H9 (cell line): ENCODE results near the gene VWC2L. TPM values are rescaled to one million over a fixed set of nuclear protein-coding genes. Genes with fewer than 3 reads are reported as not detected.

Experiments
- DNase-seq: peaks from one replicate; pipeline ENCODE4 v3.0.0-alpha.2; 2017
- H2AFZ ChIP-seq: one replicate; pipeline ENCODE4 v1.6.1; 2013; ENCODE audit warnings: mild to moderate bottlenecking, low read length, control low read depth, moderate library complexity
- H2AK5ac ChIP-seq: 2 replicates; pipeline ENCODE4 v1.6.1; 2013; ENCODE audit warnings: low read length, control low read depth, mixed read lengths; ENCODE audit not compliant: insufficient read length
- H2BK120ac ChIP-seq: one replicate; pipeline ENCODE4 v1.6.1; 2013; ENCODE audit warnings: low read depth, mild to moderate bottlenecking, low read length, control low read depth, inconsistent platforms; ENCODE audit not compliant: poor library complexity, severe bottlenecking
- H2BK12ac ChIP-seq: 2 replicates; pipeline ENCODE4 v1.6.1; 2013; ENCODE audit warnings: low read length, control low read depth, mixed read lengths, low read depth; ENCODE audit not compliant: insufficient read length
- H2BK15ac ChIP-seq: 2 replicates; pipeline ENCODE4 v1.6.1; 2013; ENCODE audit warnings: low read depth, low read length, control low read depth
- H2BK20ac ChIP-seq: one replicate; pipeline ENCODE4 v1.6.1; 2013; ENCODE audit warnings: low read depth, mild to moderate bottlenecking, low read length, control low read depth, inconsistent platforms; ENCODE audit not compliant: poor library complexity, severe bottlenecking
- H2BK5ac ChIP-seq: 2 replicates; pipeline ENCODE4 v1.6.1; 2013; ENCODE audit warnings: low read length, control low read depth, mixed read lengths; ENCODE audit not compliant: insufficient read length
- H3K14ac ChIP-seq: 2 replicates; pipeline ENCODE4 v1.6.1; 2013; ENCODE audit warnings: low read length, control low read depth; ENCODE audit not compliant: insufficient read depth
- H3K18ac ChIP-seq: 2 replicates; pipeline ENCODE4 v1.6.1; 2013; ENCODE audit warnings: low read depth, mild to moderate bottlenecking, mixed read lengths, low read length, control low read depth; ENCODE audit not compliant: insufficient read length
- H3K23ac ChIP-seq: 2 replicates; pipeline ENCODE4 v1.6.1; 2013; ENCODE audit warnings: low read length, control low read depth, mixed read lengths, low read depth; ENCODE audit not compliant: insufficient read length
- H3K23me2 ChIP-seq: 2 replicates; pipeline ENCODE4 v1.6.1; 2013; ENCODE audit warnings: low read depth, mild to moderate bottlenecking, mixed read lengths, low read length, control low read depth; ENCODE audit not compliant: insufficient read length, poor library complexity, severe bottlenecking
- H3K27ac ChIP-seq: 2 replicates; pipeline ENCODE4 v1.5.1; 2013; ENCODE audit warnings: low read length, control low read depth, mixed read lengths, low read depth; ENCODE audit not compliant: insufficient read length
- H3K27me3 ChIP-seq: 2 replicates; pipeline ENCODE4 v1.6.1; 2013; ENCODE audit warnings: low read length, control low read depth, inconsistent platforms; ENCODE audit not compliant: insufficient read depth
- H3K4ac ChIP-seq: 2 replicates; pipeline ENCODE4 v1.6.1; 2013; ENCODE audit warnings: low read depth, mild to moderate bottlenecking, control low read depth, inconsistent platforms, low read length, moderate library complexity
- H3K4me1 ChIP-seq: 2 replicates; pipeline ENCODE4 v1.6.1; 2013; ENCODE audit warnings: low read length, control low read depth, inconsistent platforms; ENCODE audit not compliant: insufficient read depth
- H3K4me2 ChIP-seq: 2 replicates; pipeline ENCODE4 v1.6.1; 2013; ENCODE audit warnings: low read length, control low read depth, mixed read lengths; ENCODE audit not compliant: insufficient read length, insufficient read depth
- H3K56ac ChIP-seq: 2 replicates; pipeline ENCODE4 v1.6.1; 2013; ENCODE audit warnings: low read depth, mild to moderate bottlenecking, mixed read lengths, low read length, control low read depth; ENCODE audit not compliant: insufficient read length
- H3K79me1 ChIP-seq: 2 replicates; pipeline ENCODE4 v1.6.1; 2013; ENCODE audit warnings: low read depth, mild to moderate bottlenecking, moderate library complexity, low read length, control low read depth, inconsistent platforms; ENCODE audit not compliant: insufficient read depth, poor library complexity, severe bottlenecking
- H3K79me2 ChIP-seq: 2 replicates; pipeline ENCODE4 v1.6.1; 2013; ENCODE audit warnings: low read length, control low read depth, inconsistent platforms; ENCODE audit not compliant: insufficient read depth
- H3K9ac ChIP-seq: 2 replicates; pipeline ENCODE4 v1.6.1; 2013; ENCODE audit warnings: low read length, control low read depth, mixed read lengths; ENCODE audit not compliant: insufficient read length; ENCODE audit errors: extremely low read depth
- H3K9me3 ChIP-seq: one replicate; pipeline ENCODE4 v1.6.1; 2013; ENCODE audit warnings: low read depth, low read length, inconsistent platforms; ENCODE audit not compliant: control insufficient read depth
- H3T11ph ChIP-seq: one replicate; pipeline ENCODE4 v1.6.1; 2013; ENCODE audit warnings: mild to moderate bottlenecking, low read length, control low read depth, inconsistent platforms
- H4K20me1 ChIP-seq: one replicate; pipeline ENCODE4 v1.6.1; 2013; ENCODE audit not compliant: control insufficient read depth, insufficient read length, insufficient read depth
- H4K5ac ChIP-seq: 2 replicates; pipeline ENCODE4 v1.6.1; 2013; ENCODE audit warnings: low read depth, mild to moderate bottlenecking, mixed read lengths, low read length, control low read depth; ENCODE audit not compliant: insufficient read length
- H4K8ac ChIP-seq: replicated peaks from 2 replicates; pipeline ENCODE4 v1.6.1; 2013; ENCODE audit warnings: low read length, control low read depth, mixed read lengths, low read depth; ENCODE audit not compliant: insufficient read length
- H4K91ac ChIP-seq: 2 replicates; pipeline ENCODE4 v1.6.1; 2013; ENCODE audit warnings: low read depth, mild to moderate bottlenecking, moderate library complexity, mixed read lengths, low read length, control low read depth; ENCODE audit not compliant: insufficient read length
- H3K27ac Mint-ChIP-seq, 3 experiments: 2 replicates in 2 of 3; 3 replicates in 1 of 3; pipeline ENCODE4 v1.8.0; 2020 to 2021; ENCODE audit warnings: mixed read lengths in 3 of 3, mild to moderate bottlenecking in 1 of 3, moderate library complexity in 1 of 3
- H3K27me3 Mint-ChIP-seq: 2 replicates; pipeline ENCODE4 v1.8.0; 2021; ENCODE audit warnings: low read depth, mild to moderate bottlenecking, moderate library complexity, mixed read lengths
- H3K36me3 Mint-ChIP-seq, 3 experiments: 2 replicates in 2 of 3; 3 replicates in 1 of 3; pipeline ENCODE4 v1.8.0; 2020 to 2021; ENCODE audit warnings: low read depth in 3 of 3, mixed read lengths in 3 of 3; ENCODE audit not compliant: insufficient read depth in 1 of 3
- H3K4me1 Mint-ChIP-seq, 2 experiments: 2 replicates each; pipeline ENCODE4 v1.8.0; 2020; ENCODE audit warnings: mixed read lengths in 2 of 2
- H3K4me3 Mint-ChIP-seq, 2 experiments: 2 replicates in 1 of 2; 3 replicates in 1 of 2; pipeline ENCODE4 v1.8.0; 2020 to 2021; ENCODE audit warnings: mild to moderate bottlenecking in 2 of 2, mixed read lengths in 2 of 2, moderate library complexity in 1 of 2
- H3K9me3 Mint-ChIP-seq, 2 experiments: 2 replicates in 1 of 2; 3 replicates in 1 of 2; pipeline ENCODE4 v1.8.0; 2020; ENCODE audit warnings: mild to moderate bottlenecking in 2 of 2, mixed read lengths in 2 of 2, moderate library complexity in 1 of 2
- CTCF ChIP-seq: fragments of 200-600 bp; sonication (generic); conservative IDR thresholded peaks from 3 replicates; pipeline ENCODE4 v1.8.0; 2021; ENCODE audit warnings: antibody characterized with exemption, mild to moderate bottlenecking
- WGBS: extraction: QIAGEN DNeasy Blood & Tissue Kit; methylation state at CpG from one replicate; pipeline ENCODE4 v1.1.7; 2013; ENCODE audit warnings: missing lambda C conversion rate, low lambda C conversion rate, mixed read lengths; ENCODE audit not compliant: insufficient read length; ENCODE audit errors: extremely low coverage; 5-methylcytosine and 5-hydroxymethylcytosine counted together
- total RNA-seq: library from RNA; stranded (reverse); gene quantifications from 2 replicates; pipeline ENCODE4 v1.2.1, GENCODE V29; 2021

Gene VWC2L
- total RNA-seq, 1 experiment from 2014 or later: not detected

- Histone ChIP-seq H2BK12ac (no peak overlapping the region), H4K8ac (no peak overlapping the region), H4K20me1 (no peaks in the 10 kb centered on the region), H2AFZ (no peak overlapping the region), H3K4ac (no peak overlapping the region), H3K9ac (no peak overlapping the region), H2BK20ac (no peak overlapping the region), H3K18ac (no peak overlapping the region), H2BK5ac (no peak overlapping the region), H4K91ac (no peak overlapping the region), H3K23me2 (no peaks in the 10 kb centered on the region), H2BK120ac (no peak overlapping the region), H3K79me1 (no peaks in the 10 kb centered on the region), H3K27ac (no peak overlapping the region), H3K27me3 (no peaks in the 10 kb centered on the region), H3K23ac (no peak overlapping the region), H3K56ac (no peak overlapping the region), H3K14ac (no peak overlapping the region), H3T11ph (no peak overlapping the region), H3K4me1 (no peaks in the 10 kb centered on the region), H2AK5ac (no peak overlapping the region), H3K4me2 (no peak overlapping the region), H3K79me2 (no peaks in the 10 kb centered on the region), H2BK15ac (no peak overlapping the region), H4K5ac (no peak overlapping the region), H3K9me3 (no peaks in the 10 kb centered on the region)
- no peak for TF ChIP-seq CTCF
- no peaks in the 10 kb centered on the region for H3K27me3 Mint-ChIP-seq
- no peaks in the 10 kb centered on the region for H3K36me3 Mint-ChIP-seq
- no peak for DNase-seq
- no peak overlapping the region for H3K4me3 Mint-ChIP-seq
- H3K4me1 Mint-ChIP-seq: peaks cover 4 to 5% of the 10 kb centered on the region in 2 experiments; a peak in 3 of 4 replicates
- H3K9me3 Mint-ChIP-seq: no peaks in the 10 kb centered on the region
- H3K27ac Mint-ChIP-seq: no peak overlapping the region
- no CpG with 5 or more reads among the region's 2 CpGs for whole genome bisulfite sequencing
Measured at GRCh38 chr2:214477305-214477704, 66.5 kb downstream of the VWC2L start.
